Left hindlimb (tissue), 1 donor: Measurements from ENCODE around the gene OR12D1.
"Not testable (repeated sequence)": the region's sequence is repeated elsewhere in the genome, so short reads cannot be mapped to it uniquely, and the experiment has no call there.

ENCODE experiments used
- DNase-seq: peaks from one replicate; pipeline ENCODE4 v3.0.0-alpha.2; 2018

The OR12D1 gene

GRCh38 chr6:29414588-29414987, at the start of gene OR12D1:
Gene OR12D1, plus strand, starts transcription at chr6:29414928.
- DNase-seq = no peak

GRCh38 chr6:29368765-29369164, 46.0 kb upstream of the OR12D1 start, which contains the start of gene OR5V1:
Gene OR5V1, minus strand, starts transcription at chr6:29368865. Its CDS starts 12,670 bp downstream, at chr6:29356195.
- DNase-seq = no peak

- no peak for DNase-seq
Observed at GRCh38 chr6:29375191-29375590, 39.5 kb upstream of the OR12D1 start, which contains the start of gene OR12D3. Gene OR12D3, minus strand, starts transcription at chr6:29375291. Its CDS starts 4 bp downstream, at chr6:29375287.

GRCh38 chr6:29376003-29376402, 38.7 kb upstream of the OR12D1 start:
- DNase-seq = no peak

- DNase-seq = no peak
Observed at GRCh38 chr6:29388533-29388932, 26.2 kb upstream of the OR12D1 start.

GRCh38 chr6:29395331-29395730, 19.4 kb upstream of the OR12D1 start, which contains the start of gene OR12D2:
Gene OR12D2, plus strand, starts transcription at chr6:29395631. Its CDS starts 1,069 bp downstream, at chr6:29396700.
- no peak for DNase-seq

GRCh38 chr6:29399525-29399924, 15.2 kb upstream of the OR12D1 start:
- no peak for DNase-seq

GRCh38 chr6:29403801-29404200, 10.9 kb upstream of the OR12D1 start:
- no peak for DNase-seq

GRCh38 chr6:29419516-29419915, 4.8 kb downstream of the OR12D1 start:
- no peak for DNase-seq

- no peak for DNase-seq
Observed at GRCh38 chr6:29424168-29424567, 9.4 kb downstream of the OR12D1 start.

- DNase-seq = no peak
Observed at GRCh38 chr6:29424575-29424974, 9.8 kb downstream of the OR12D1 start.

- no peak for DNase-seq
Observed at GRCh38 chr6:29425075-29425474, 10.3 kb downstream of the OR12D1 start.

GRCh38 chr6:29426654-29427053, 11.9 kb downstream of the OR12D1 start:
- DNase-seq = no peak

GRCh38 chr6:29436730-29437129, 22.0 kb downstream of the OR12D1 start:
- not testable (repeated sequence) for DNase-seq

- DNase-seq = no peak
Observed at GRCh38 chr6:29439006-29439405, 24.3 kb downstream of the OR12D1 start, which contains the start of gene OR10C1. Gene OR10C1, plus strand, starts transcription at chr6:29439306. Its CDS starts 710 bp downstream, at chr6:29440016.

- no peak for DNase-seq
Observed at GRCh38 chr6:29442719-29443118, 28.0 kb downstream of the OR12D1 start.

GRCh38 chr6:29444031-29444430, 29.3 kb downstream of the OR12D1 start:
- DNase-seq = not testable (repeated sequence)

- no peak for DNase-seq
Observed at GRCh38 chr6:29447670-29448069, 32.9 kb downstream of the OR12D1 start.

GRCh38 chr6:29451471-29452193, 36.9 kb downstream of the OR12D1 start:
- DNase-seq = no peak

- no peak for DNase-seq
Observed at GRCh38 chr6:29456971-29457370, 42.2 kb downstream of the OR12D1 start, which contains the start of the genes OR11A1 and OR2H1. Gene OR11A1, minus strand, starts transcription at chr6:29457071. Its CDS starts 29,430 bp downstream, at chr6:29427641. Gene OR2H1, plus strand, starts transcription at chr6:29457155. Its CDS starts 4,615 bp downstream, at chr6:29461770.

GRCh38 chr6:29461021-29461814, 46.5 kb downstream of the OR12D1 start:
- DNase-seq = no peak

- DNase-seq = no peak
Observed at GRCh38 chr6:29462022-29462421, 47.3 kb downstream of the OR12D1 start.

- DNase-seq = no peak
Observed at GRCh38 chr6:29465279-29465678, 50.6 kb downstream of the OR12D1 start.
